IPS-18a (cell line): ENCODE data around the gene SMYD4.
"Not testable (repeated sequence)": the region's sequence is repeated elsewhere in the genome, so short reads cannot be mapped to it uniquely, and the experiment has no call there.

Experiments
- H3K27ac ChIP-seq: one replicate; pipeline ENCODE4 v1.5.1; 2013; ENCODE audit warnings: low read length
- H3K27me3 ChIP-seq: one replicate; pipeline ENCODE4 v1.6.1; 2013; ENCODE audit warnings: mild to moderate bottlenecking, low read length; ENCODE audit not compliant: control insufficient read depth, insufficient read depth
- H3K36me3 ChIP-seq: one replicate; pipeline ENCODE4 v1.6.1; 2013; ENCODE audit warnings: low read depth, low read length; ENCODE audit not compliant: control insufficient read depth
- H3K4me1 ChIP-seq: one replicate; pipeline ENCODE4 v1.6.1; 2013; ENCODE audit warnings: low read depth, low read length; ENCODE audit not compliant: control insufficient read depth
- H3K4me3 ChIP-seq: one replicate; pipeline ENCODE4 v1.5.1; 2013; ENCODE audit warnings: low read length
- H3K9ac ChIP-seq: one replicate; pipeline ENCODE4 v1.6.1; 2013; ENCODE audit warnings: mild to moderate bottlenecking, low read length, moderate library complexity
- H3K9me3 ChIP-seq: one replicate; pipeline ENCODE4 v1.6.1; 2013; ENCODE audit warnings: low read depth, low read length; ENCODE audit not compliant: control insufficient read depth

The SMYD4 gene

DNA sequence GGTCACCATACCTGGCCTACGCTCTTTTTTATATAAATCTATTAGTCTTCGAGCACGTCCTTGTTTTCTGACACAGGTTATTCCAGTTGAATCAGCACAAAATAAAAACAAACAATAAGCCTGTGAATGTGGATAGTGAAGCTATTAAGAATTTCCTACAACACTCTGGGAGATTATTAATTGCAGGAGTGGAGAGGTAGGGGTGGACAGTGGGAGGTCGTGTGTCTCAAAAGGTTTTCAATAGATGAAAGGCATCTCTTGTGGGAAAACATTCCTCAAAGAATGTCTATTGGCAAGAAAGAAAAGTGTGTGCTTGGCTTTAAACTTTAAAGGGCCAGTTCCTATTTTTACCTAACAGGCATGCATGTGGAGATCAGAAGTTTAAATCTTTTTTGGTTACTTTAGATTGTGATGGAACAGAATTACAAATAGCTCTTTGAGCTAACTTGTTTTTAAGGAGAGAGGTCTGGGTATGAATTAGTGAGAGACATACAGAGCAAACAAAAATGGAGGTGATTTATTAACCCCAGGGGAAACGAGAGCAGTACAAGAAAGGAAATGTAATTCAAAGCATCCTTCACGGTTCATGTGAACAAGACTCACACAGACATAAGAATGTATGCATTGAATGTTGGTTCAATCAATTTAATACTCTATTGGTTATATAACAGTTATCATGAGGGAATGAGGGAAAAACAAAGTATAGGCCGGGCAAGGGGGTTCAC, 9.0 kb downstream of the SMYD4 start:
- Histone ChIP-seq H3K4me3 (no peak overlapping the region), H3K27me3 (no peaks in the 10 kb centered on the region), H3K27ac (no peak overlapping the region), H3K4me1 (no peaks in the 10 kb centered on the region), H3K36me3 (peaks cover 15% of the 10 kb centered on the region), H3K9ac (no peak overlapping the region), H3K9me3 (no peaks in the 10 kb centered on the region)

DNA sequence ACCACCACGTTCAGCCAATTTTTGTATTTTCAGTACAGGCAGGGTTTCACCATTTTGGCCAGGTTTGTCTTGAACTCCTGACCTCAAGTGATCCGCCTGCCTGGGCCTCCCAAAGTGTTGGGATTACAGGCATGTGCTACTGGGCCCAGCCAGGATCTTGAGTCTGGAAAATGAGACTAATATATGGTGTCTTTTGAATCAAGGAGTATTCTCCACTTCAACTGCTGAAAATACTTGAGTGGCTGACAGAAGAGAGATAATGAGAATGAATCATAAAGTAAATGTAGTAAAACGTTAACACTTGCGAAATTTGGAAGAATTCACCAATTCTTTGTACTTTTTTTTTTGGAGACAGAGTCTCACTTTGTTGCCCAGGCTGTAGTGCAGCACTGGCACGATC, 16.6 kb downstream of the SMYD4 start:
- H3K9me3 ChIP-seq: no peaks in the 10 kb centered on the region
- H3K27me3 ChIP-seq: no peaks in the 10 kb centered on the region
- no peak overlapping the region for H3K9ac ChIP-seq
- H3K27ac ChIP-seq: no peak overlapping the region
- H3K36me3 ChIP-seq: peaks cover 10% of the 10 kb centered on the region
- H3K4me1 ChIP-seq: no peaks in the 10 kb centered on the region
- no peak overlapping the region for H3K4me3 ChIP-seq

DNA sequence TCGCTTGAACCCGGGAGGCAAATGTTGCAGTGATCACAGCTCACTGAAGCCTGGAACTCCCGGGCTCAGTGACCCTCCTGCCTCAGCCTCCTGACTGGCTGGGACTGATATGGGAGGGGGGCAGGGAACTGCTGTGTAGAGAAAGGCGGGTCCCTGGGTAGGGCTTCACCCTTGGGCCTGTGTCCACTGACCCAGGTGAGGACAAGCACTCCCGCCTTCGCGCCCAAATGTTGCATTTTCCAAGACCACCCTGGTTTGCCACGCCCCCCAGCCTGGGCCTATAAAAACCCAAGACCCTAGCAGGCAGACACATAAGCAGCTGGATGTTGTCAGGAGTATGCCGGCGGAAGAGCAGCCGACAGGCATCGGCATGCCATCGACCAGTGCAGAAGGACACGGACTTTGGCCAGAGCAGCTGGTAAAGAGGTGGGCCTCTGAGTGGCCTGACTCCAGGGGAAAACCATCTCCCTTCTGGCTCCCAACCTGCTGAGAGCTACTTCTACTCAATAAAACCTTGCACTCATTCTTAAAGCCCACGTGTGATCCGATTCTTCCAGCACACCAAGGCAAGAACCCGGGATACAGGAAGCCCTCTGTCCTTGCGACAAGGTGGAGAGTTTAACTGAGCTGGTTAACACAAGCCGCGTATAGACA, 19.1 kb downstream of the SMYD4 start:
- Histone ChIP-seq H3K27ac (no peak overlapping the region), H3K4me1 (no peaks in the 10 kb centered on the region), H3K27me3 (no peaks in the 10 kb centered on the region), H3K36me3 (peaks cover 13% of the 10 kb centered on the region), H3K4me3 (no peak overlapping the region), H3K9ac (no peak overlapping the region), H3K9me3 (no peaks in the 10 kb centered on the region)

DNA sequence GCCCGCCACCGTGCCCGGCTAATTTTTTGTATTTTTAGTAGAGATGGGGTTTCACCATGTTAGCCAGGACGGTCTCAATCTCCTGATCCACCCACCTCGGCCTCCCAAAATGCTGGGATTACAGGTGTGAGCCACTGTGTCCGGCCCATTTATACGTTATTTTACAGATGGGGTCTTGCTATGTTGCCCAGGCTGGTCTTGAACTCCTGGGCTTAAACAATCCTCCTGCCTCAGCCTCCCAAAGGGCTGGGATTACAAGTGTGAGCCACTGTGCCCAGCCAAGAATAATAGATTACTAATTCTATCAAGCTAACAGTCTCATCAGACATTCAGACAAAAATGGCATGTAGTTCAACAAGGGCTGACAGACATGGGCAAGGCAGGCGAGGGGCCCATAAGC, 19.9 kb downstream of the SMYD4 start:
- not testable (repeated sequence) for H3K4me3 ChIP-seq, H3K9me3 ChIP-seq, H3K27me3 ChIP-seq, H3K9ac ChIP-seq, H3K4me1 ChIP-seq, H3K27ac ChIP-seq
- peaks cover 13% of the 10 kb centered on the region for H3K36me3 ChIP-seq

DNA sequence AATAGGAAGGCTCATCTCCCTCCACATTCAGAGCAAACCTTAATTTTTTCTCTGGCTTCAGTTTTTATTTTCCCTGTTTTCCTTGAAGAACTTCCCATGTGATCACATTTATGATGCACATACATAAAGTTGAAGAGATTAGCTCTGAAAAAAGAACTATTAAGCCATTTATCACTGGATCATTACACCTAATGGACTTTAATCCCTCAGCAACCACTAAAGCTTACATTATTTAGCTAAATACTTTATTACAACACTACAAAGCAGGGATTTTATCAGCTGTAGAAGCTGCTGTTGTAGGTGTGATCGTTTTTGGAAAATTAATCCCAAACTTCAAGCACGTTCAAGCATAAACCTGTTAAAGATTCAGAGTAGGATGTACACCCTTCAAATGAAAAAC, 21.1 kb downstream of the SMYD4 start:
- peaks cover 24% of the 10 kb centered on the region for H3K36me3 ChIP-seq
- no peak overlapping the region for H3K27ac ChIP-seq
- no peaks in the 10 kb centered on the region for H3K4me1 ChIP-seq
- H3K27me3 ChIP-seq: no peaks in the 10 kb centered on the region
- H3K9me3 ChIP-seq: no peaks in the 10 kb centered on the region
- H3K9ac ChIP-seq: no peak overlapping the region
- H3K4me3 ChIP-seq: no peak overlapping the region

DNA sequence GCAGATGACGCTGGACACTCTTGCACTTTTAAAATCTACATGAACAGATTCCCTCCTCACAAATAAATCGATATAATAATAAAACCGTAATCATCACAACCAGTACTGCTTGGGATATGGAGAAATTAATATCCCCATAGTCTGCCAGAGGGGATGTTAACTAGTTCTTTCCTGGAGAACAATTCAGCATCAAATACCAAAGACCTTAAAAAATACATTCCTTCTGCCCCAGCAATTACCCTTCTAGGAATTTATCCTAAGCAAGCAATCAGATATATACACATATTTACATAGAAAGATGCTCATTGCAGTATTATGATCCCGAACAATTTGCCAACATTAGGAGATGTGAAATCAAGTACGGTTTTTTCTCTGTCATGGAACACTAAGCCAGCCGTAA, 21.8 kb downstream of the SMYD4 start:
- H3K9me3 ChIP-seq: no peaks in the 10 kb centered on the region
- H3K4me3 ChIP-seq: no peak overlapping the region
- no peaks in the 10 kb centered on the region for H3K27me3 ChIP-seq
- no peak overlapping the region for H3K27ac ChIP-seq
- H3K36me3 ChIP-seq: peaks cover 26% of the 10 kb centered on the region
- no peaks in the 10 kb centered on the region for H3K4me1 ChIP-seq
- no peak overlapping the region for H3K9ac ChIP-seq

DNA sequence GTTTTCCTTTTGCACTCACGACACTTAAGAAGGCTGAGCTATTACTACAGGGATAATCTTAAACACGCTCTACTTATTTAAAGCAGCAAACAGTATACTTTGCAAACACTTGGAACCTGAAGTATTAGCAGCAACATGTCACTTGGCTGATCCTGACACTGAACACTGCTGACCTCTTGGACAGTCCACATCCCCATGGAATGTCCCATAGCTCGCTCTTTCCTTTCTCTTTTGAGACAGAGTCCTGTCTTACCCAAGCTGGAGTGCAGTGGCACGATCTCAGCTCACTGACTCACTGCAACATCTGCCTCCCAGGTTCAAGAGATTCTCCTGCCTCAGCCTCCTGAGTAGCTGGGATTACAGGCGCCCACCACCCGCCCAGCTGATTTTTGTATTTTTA, 26.4 kb downstream of the SMYD4 start:
- Histone ChIP-seq H3K4me3 (no peak overlapping the region), H3K36me3 (peaks cover 35% of the 10 kb centered on the region), H3K4me1 (no peaks in the 10 kb centered on the region), H3K9ac (no peak overlapping the region), H3K27ac (no peak overlapping the region), H3K9me3 (no peaks in the 10 kb centered on the region), H3K27me3 (no peaks in the 10 kb centered on the region)

DNA sequence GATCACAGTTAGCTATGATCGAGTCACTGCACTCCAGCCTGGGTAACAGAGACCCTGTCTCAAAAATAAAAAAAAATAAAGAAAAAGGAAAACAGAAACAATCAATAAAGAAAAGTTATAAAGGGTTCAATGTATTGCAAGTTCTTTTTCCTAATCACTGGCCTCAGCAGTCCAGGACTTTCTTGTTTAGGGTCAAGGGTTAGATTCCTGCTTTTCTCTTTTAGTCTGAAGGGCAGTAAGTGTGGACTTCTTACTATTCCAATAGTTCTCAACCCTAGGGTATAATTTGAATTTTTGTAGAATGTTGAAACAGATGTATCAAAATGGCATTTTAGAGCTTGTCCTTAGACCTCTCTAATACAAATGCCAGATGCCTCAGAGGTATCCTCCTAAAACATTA, 27.3 kb downstream of the SMYD4 start:
- no peaks in the 10 kb centered on the region for H3K27me3 ChIP-seq
- no peaks in the 10 kb centered on the region for H3K9me3 ChIP-seq
- H3K27ac ChIP-seq: no peak overlapping the region
- H3K36me3 ChIP-seq: peaks cover 35% of the 10 kb centered on the region
- no peak overlapping the region for H3K9ac ChIP-seq
- H3K4me1 ChIP-seq: no peaks in the 10 kb centered on the region
- no peak overlapping the region for H3K4me3 ChIP-seq

DNA sequence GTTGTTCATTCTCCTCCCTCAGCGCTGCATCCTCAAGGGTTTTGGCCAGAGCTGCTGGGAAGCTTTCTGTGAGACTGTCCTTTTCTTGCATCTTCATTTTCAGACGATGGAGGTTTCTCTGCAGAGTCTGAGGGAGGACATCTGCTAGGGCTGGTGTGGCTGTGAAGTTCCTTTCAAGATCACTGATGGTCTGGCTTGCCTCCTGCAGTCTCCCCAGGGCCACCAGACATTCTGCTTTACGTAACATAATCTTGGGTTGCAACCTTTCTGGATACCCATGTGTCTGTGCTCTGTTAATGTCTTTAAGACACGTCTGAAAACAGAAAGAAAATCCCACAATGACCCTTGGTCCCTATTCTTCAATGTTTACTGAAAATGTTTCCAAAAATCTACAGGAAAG, 29.0 kb downstream of the SMYD4 start:
- peaks cover 35% of the 10 kb centered on the region for H3K36me3 ChIP-seq

DNA sequence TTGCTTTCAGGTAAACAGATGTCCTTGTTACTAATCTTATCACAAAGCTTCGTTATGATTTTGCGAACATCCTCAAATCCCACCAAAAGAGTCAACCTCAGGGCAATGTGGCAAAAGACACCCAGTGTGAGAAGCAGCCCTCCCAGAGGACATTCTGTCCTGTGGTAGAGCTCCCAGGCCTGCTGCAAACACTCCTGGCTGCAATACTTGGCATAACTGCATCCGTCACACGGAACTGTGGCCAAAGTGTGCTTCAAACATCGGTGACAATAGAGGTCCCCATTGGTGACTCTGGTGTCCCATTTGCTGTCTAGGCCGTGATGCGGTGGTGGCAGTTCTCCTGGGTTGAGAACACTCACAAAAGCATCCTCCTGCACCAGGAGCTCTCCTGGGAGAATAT, 29.5 kb downstream of the SMYD4 start:
- Histone ChIP-seq H3K4me1 (no peaks in the 10 kb centered on the region), H3K4me3 (no peak overlapping the region), H3K9me3 (no peaks in the 10 kb centered on the region), H3K27me3 (no peaks in the 10 kb centered on the region), H3K27ac (no peak overlapping the region), H3K36me3 (peaks cover 35% of the 10 kb centered on the region), H3K9ac (no peak overlapping the region)

More for the DNA sequence above, 29.0 kb downstream of the SMYD4 start:
- H3K27me3 ChIP-seq: no peaks in the 10 kb centered on the region
- H3K9me3 ChIP-seq: no peaks in the 10 kb centered on the region
- no peaks in the 10 kb centered on the region for H3K4me1 ChIP-seq
- no peak overlapping the region for H3K4me3 ChIP-seq
- no peak overlapping the region for H3K9ac ChIP-seq
- no peak overlapping the region for H3K27ac ChIP-seq

DNA sequence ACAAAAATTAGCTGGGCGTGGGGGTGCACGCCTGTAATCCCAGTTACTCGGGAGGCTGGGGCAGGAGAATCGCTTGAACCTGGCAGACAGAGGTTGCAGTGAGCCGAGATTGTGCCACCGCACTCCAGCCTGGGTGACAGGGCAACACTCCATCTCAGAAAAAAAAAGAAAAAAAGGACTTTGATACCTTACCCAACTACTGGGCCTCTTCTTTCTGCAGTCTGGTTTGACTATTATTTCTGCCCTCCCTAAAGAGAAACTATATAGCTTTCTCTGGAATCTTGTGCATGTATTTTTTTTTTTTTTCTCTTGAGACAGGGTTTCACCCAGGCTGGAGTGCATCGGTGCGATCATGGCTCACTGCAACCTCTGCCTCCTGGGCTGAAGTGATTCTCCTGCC, 31.9 kb downstream of the SMYD4 start:
- H3K4me1 ChIP-seq, H3K4me3 ChIP-seq, H3K9me3 ChIP-seq, H3K27me3 ChIP-seq, H3K27ac ChIP-seq, H3K9ac ChIP-seq: not testable (repeated sequence)
- peaks cover 23% of the 10 kb centered on the region for H3K36me3 ChIP-seq

DNA sequence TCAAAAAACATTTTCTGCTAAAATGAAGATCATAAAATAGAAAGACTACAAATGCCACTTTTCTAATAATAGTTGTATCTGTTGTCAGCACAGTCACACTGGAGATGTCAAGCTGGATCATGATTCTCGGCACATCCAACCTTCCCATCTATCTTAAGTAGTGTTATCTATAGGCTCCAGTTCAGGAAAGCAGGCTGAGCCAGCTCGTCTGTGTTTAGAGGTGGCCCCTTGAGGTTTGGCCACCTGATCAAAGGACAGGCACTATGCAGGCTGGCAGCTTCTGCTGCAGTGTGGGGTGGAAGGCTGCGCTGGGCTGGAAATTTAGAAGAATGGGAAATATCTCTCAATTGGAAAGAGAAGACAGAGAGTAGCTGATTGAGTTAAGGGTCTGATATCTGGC, 32.4 kb downstream of the SMYD4 start:
- H3K27me3 ChIP-seq: no peaks in the 10 kb centered on the region
- no peak overlapping the region for H3K27ac ChIP-seq
- H3K9ac ChIP-seq: no peak overlapping the region
- no peak overlapping the region for H3K4me3 ChIP-seq
- no peaks in the 10 kb centered on the region for H3K9me3 ChIP-seq
- no peaks in the 10 kb centered on the region for H3K4me1 ChIP-seq
- H3K36me3 ChIP-seq: peaks cover 21% of the 10 kb centered on the region
